ENCODE data around the gene ADGRL3. TPM values are rescaled to one million over a fixed set of nuclear protein-coding genes. Genes with fewer than 3 reads are reported as not detected.

ADGRL3 gene
- total RNA-seq, 4 donors from 2014 or later: 2.2 to 10.0 (median 4.6) TPM

DNA sequence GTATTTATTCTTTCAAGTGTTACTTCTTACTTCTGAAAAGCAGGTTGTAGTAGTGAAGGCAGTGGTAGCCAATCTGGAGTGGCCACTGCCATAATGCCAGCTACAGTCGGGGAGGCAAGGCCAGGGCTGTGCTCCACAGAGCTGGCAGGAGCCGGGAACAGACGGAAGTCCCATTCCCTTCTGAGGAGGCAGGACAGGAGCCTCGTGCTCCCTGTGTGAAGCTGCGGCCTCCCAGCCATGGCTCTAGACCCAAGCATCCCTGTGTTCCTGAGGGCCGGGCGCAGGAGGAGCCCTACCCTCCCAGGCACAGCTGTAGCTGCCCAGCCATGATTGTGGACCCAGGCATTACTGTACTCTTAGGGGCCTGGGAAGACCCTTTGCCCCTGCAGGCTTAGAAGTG, 461.8 kb downstream of the ADGRL3 start:
- Histone ChIP-seq H3K9me3 (no peaks in the 10 kb centered on the region), H3K4me3 (no peak overlapping the region), H3K27ac (no peak overlapping the region), H3K4me1 (no peaks in the 10 kb centered on the region), H3K36me3 (no peaks in the 10 kb centered on the region), H3K27me3 (no peaks in the 10 kb centered on the region)
- TF ChIP-seq, protein P1, sequence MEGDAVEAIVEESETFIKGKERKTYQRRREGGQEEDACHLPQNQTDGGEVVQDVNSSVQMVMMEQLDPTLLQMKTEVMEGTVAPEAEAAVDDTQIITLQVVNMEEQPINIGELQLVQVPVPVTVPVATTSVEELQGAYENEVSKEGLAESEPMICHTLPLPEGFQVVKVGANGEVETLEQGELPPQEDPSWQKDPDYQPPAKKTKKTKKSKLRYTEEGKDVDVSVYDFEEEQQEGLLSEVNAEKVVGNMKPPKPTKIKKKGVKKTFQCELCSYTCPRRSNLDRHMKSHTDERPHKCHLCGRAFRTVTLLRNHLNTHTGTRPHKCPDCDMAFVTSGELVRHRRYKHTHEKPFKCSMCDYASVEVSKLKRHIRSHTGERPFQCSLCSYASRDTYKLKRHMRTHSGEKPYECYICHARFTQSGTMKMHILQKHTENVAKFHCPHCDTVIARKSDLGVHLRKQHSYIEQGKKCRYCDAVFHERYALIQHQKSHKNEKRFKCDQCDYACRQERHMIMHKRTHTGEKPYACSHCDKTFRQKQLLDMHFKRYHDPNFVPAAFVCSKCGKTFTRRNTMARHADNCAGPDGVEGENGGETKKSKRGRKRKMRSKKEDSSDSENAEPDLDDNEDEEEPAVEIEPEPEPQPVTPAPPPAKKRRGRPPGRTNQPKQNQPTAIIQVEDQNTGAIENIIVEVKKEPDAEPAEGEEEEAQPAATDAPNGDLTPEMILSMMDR (IDR thresholded peaks at IDR 0.05): no peak
- no peak for TF ChIP-seq EP300 (IDR thresholded peaks at IDR 0.05; ENCODE audit: low read depth)
- no peak for TF ChIP-seq POLR2AphosphoS5 (IDR thresholded peaks at IDR 0.05)
- TF ChIP-seq POLR2A (IDR thresholded peaks at IDR 0.05): no peak
- no peak for DNase-seq
- in situ Hi-C loops (cut with MboI; ENCODE audit: low pct_ligation_motif_present in 1 of 4, low pct_unique_long_range_greater_than_20kb in 1 of 4, low sequenced_read_pairs in 3 of 4): no loop called here
- 71 to 86% methylated on average over 4 to 5 of the region's 7 CpGs for WGBS, 2 donors (ENCODE audit: low coverage in 1 of 2)
- intact Hi-C loops (cut with DNase I; ENCODE audit: low total_unique reads): no loop called here

DNA sequence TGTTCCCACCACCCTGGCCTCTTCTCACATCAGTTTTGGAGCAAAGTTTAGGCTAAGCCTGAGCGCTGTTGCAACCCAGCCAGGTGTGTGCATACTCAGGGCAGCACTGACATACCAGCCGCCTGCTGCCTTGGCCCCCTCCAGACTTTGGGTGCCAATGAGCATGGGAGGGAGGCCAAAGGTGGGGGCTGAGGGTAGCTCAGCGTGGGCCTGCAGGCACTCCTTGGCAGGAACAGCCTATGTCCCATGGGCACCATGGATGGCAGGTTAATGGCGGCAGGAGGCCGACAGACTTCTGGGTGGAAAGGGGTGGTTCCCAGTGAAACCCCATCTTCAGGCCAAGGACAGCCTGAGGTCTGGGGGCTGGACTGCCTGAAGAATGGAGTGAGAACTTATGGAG, 462.2 kb downstream of the ADGRL3 start:
- H3K9me3 ChIP-seq: no peaks in the 10 kb centered on the region
- DNase-seq: no peak
- in situ Hi-C loops (cut with MboI; ENCODE audit: low pct_ligation_motif_present in 1 of 4, low pct_unique_long_range_greater_than_20kb in 1 of 4, low sequenced_read_pairs in 3 of 4) (no loop called here), intact Hi-C loops (cut with DNase I; ENCODE audit: low total_unique reads) (no loop called here)
- no peaks in the 10 kb centered on the region for H3K36me3 ChIP-seq
- no peak overlapping the region for H3K4me3 ChIP-seq
- no peaks in the 10 kb centered on the region for H3K27me3 ChIP-seq
- no peaks in the 10 kb centered on the region for H3K4me1 ChIP-seq
- no peak overlapping the region for H3K27ac ChIP-seq
- 79% methylated on average over 5 of the region's 5 CpGs; no CpG with 5 or more reads in 1 of the 2 donors for WGBS, 2 donors (ENCODE audit: low coverage in 1 of 2)
- TF ChIP-seq, protein P1 (IDR thresholded peaks at IDR 0.05): no peak
- no peak for TF ChIP-seq POLR2A (IDR thresholded peaks at IDR 0.05)
- TF ChIP-seq EP300 (IDR thresholded peaks at IDR 0.05; ENCODE audit: low read depth): no peak
- no peak for TF ChIP-seq POLR2AphosphoS5 (IDR thresholded peaks at IDR 0.05)

DNA sequence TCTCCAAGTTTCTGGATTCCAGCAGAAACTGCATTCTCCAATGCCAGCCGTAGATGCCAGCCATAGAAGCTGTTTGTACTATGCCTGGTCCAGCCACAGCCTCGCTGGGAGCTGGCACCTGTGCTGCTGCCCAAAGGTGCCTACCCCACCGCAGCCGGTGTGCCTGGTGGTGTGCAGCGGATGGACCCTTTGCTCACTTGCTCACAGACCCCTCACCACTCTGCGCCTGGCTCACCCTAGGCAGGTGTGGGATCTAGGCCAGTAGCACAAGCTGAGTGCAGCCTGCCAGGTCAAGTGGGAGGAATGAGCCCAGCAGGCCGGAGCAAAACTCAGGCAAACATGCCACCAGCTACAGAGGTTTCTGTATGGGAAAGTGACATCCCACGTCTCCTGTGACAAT, 463.2 kb downstream of the ADGRL3 start:
- Histone ChIP-seq H3K4me3 (no peak overlapping the region), H3K4me1 (no peaks in the 10 kb centered on the region), H3K9me3 (no peaks in the 10 kb centered on the region), H3K27ac (no peak overlapping the region), H3K36me3 (no peaks in the 10 kb centered on the region), H3K27me3 (no peaks in the 10 kb centered on the region)
- in situ Hi-C loops (cut with MboI; ENCODE audit: low pct_ligation_motif_present in 1 of 4, low pct_unique_long_range_greater_than_20kb in 1 of 4, low sequenced_read_pairs in 3 of 4) (no loop called here), intact Hi-C loops (cut with DNase I; ENCODE audit: low total_unique reads) (no loop called here)
- TF ChIP-seq EP300 (IDR thresholded peaks at IDR 0.05; ENCODE audit: low read depth): no peak
- TF ChIP-seq, protein P1 (IDR thresholded peaks at IDR 0.05): no peak
- TF ChIP-seq POLR2AphosphoS5 (IDR thresholded peaks at IDR 0.05): no peak
- TF ChIP-seq POLR2A (IDR thresholded peaks at IDR 0.05): no peak
- DNase-seq: no peak
- 87 to 91% methylated on average over 2 to 6 of the region's 8 CpGs for WGBS, 2 donors (ENCODE audit: low coverage in 1 of 2)

DNA sequence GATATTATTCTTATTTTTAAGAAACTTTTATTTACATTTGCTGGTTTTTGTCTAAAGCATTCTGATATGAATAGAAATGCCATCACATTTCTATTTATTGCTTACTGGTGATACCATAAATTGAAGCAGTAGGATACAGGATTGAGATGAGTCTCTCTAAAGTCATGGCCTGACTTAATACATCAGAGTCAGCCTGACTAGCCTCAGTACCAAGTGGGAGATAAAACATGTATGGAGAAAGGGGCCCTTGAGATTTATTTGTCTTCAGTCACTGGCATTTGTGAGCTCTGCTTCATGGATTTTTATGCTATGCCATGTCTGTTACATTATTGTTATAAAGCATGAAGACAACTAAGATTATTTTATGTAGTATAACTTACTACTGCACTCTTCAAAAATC, 465.5 kb downstream of the ADGRL3 start:
- TF ChIP-seq, protein P1 (IDR thresholded peaks at IDR 0.05): no peak
- TF ChIP-seq POLR2A (IDR thresholded peaks at IDR 0.05) (no peak), EP300 (IDR thresholded peaks at IDR 0.05; ENCODE audit: low read depth) (no peak), POLR2AphosphoS5 (IDR thresholded peaks at IDR 0.05) (no peak)
- Histone ChIP-seq H3K27ac (no peak overlapping the region), H3K27me3 (no peaks in the 10 kb centered on the region), H3K4me3 (no peak overlapping the region), H3K9me3 (no peaks in the 10 kb centered on the region), H3K36me3 (no peaks in the 10 kb centered on the region), H3K4me1 (no peaks in the 10 kb centered on the region)
- intact Hi-C loops (cut with DNase I; ENCODE audit: low total_unique reads) (no loop called here), in situ Hi-C loops (cut with MboI; ENCODE audit: low pct_ligation_motif_present in 1 of 4, low pct_unique_long_range_greater_than_20kb in 1 of 4, low sequenced_read_pairs in 3 of 4) (no loop called here)
- no peak for DNase-seq

All from transverse colon (tissue), 4 donors.